Kidney (tissue), 14 donors: Measurements from ENCODE around the gene HOXD9. TPM values are rescaled to one million over a fixed set of nuclear protein-coding genes. Genes with fewer than 3 reads are reported as not detected.
A peak's percentile ranks its signal among the peaks of the same experiment; 100 is the strongest.

Experiments
- DNase-seq, 5 donors: peaks; one replicate each; pipeline ENCODE4 v3.0.0-alpha.2; 2013 to 2020
- FAIRE-seq: peaks from 2 replicates; lab custom pipeline; 2012; peaks lifted over from hg19 to GRCh38; lab: Jason Lieb, UNC
- H3K27ac ChIP-seq, 2 donors: one replicate each; pipeline ENCODE4 v1.7.0; 2013; ENCODE audit warnings: low read depth in 2 of 2, low read length in 2 of 2, inconsistent platforms in 1 of 2
- H3K27me3 ChIP-seq: one replicate; pipeline ENCODE4 v1.7.1; 2013; ENCODE audit warnings: low read length, inconsistent platforms; ENCODE audit not compliant: control insufficient read depth, insufficient read depth
- H3K36me3 ChIP-seq, 3 donors: one replicate each; pipeline versions ENCODE4 v1.7.0 to v1.7.1; 2013; ENCODE audit warnings: low read length in 3 of 3, control low read depth in 1 of 3, inconsistent platforms in 1 of 3; ENCODE audit not compliant: insufficient read depth in 3 of 3, control insufficient read depth in 2 of 3
- H3K4me1 ChIP-seq, 3 donors: one replicate each; pipeline versions ENCODE4 v1.7.0 to v1.7.1; 2013; ENCODE audit warnings: low read length in 3 of 3, inconsistent platforms in 1 of 3, low read depth in 1 of 3; ENCODE audit not compliant: control insufficient read depth in 2 of 3, insufficient read depth in 2 of 3
- H3K4me3 ChIP-seq, 3 donors: one replicate each; pipeline versions ENCODE4 v1.7.0 to v1.8.1; 2013; ENCODE audit warnings: low read length in 3 of 3, control low read depth in 1 of 3, inconsistent platforms in 1 of 3
- H3K9ac ChIP-seq, 3 donors: one replicate each; pipeline versions ENCODE4 v1.7.0 to v1.7.1; 2013; ENCODE audit warnings: low read length in 3 of 3, control low read depth in 1 of 3, inconsistent platforms in 1 of 3
- H3K9me3 ChIP-seq, 3 donors: one replicate each; pipeline versions ENCODE4 v1.7.0 to v1.7.1; 2013; ENCODE audit warnings: low read length in 3 of 3, control low read depth in 1 of 3, inconsistent platforms in 1 of 3; ENCODE audit not compliant: control insufficient read depth in 2 of 3, insufficient read depth in 1 of 3
- intact Hi-C: fragments of 100-400 bp; cut with DNase I; formaldehyde crosslinking; loops from one replicate; pipeline ENCODE4 v1.11.1; 2022
- polyA plus RNA-seq: library from polyadenylated mRNA; stranded (reverse); fragments of 350-450 nt; fragmentation: Illumina TruSeq; extraction: RNeasy Lipid Tissue Mini Kit (QIAGEN cat#74804); gene quantifications from one replicate; pipeline ENCODE4 v1.2.3, GENCODE V29; 2014; ENCODE audit warnings: low read depth, low replicate concordance; ENCODE audit not compliant: insufficient read depth
- total RNA-seq: library from RNA; stranded (reverse); fragmentation: NEBNext Ultra II Directional; extraction: Animal tissue kit (Norgen Biotek cat#: 25700); gene quantifications from one replicate; pipeline ENCODE4 v1.2.1, GENCODE V29; 2021
- TF ChIP-seq, protein P1 (sequence below): IDR thresholded peaks from 3 replicates; pipeline ENCODE4 v1.5.1; 2012; ENCODE audit warnings: mild to moderate bottlenecking, moderate library complexity, borderline replicate concordance; ENCODE audit not compliant: insufficient read depth; ENCODE audit errors: extremely low read depth
- donor health status: control.
- donor health status: control.
- donor health status: control.
- donor health status: control.
- donor health status: control.
- donor health status: DM: yes; HTN: yes; CAD: no.
- donor health status: Normal renal cell carcinoma (clear cell type).

The HOXD9 gene
- total and polyA plus RNA-seq, 2 donors from 2014 or later, result 36.4 to 36.5 TPM

DNA sequence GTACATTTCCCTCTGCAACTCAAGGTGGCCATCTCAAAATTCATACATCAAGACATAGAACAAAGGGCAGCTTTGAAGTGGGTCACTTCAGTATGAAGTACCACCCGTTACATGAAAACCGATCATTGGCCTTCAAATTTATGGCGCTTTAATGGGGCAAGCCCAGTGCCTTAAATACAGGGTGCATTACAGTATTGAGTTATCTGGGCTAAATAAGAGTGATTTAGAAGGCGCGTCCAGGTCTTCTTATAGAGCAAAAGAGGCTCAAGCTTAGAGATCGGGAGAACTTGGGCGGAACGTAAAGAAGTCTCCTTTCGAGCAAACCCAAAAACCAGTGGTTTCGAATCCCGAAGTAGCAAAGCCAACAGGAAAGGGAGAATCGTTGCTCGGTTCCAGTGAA lies 41.7 kb downstream of the HOXD9 start:
- intact Hi-C loops, result no loop called here
- Histone ChIP-seq H3K4me3 (peak overlapping the region in 2 of 3 donors; percentile 31 to 65), H3K36me3 (no peaks in the 10 kb centered on the region), H3K27ac (peak overlapping the region; percentile 90 to 95), H3K9me3 (no peaks in the 10 kb centered on the region), H3K27me3 (no peaks in the 10 kb centered on the region), H3K4me1 (peaks cover 4 to 8% (median 4%) of the 10 kb centered on the region in 3 donors), H3K9ac (peak overlapping the region in 1 of 3 donors; percentile 70)
- peak in 1 of 5 donors; percentile 54 for DNase-seq
- TF ChIP-seq, protein P1, sequence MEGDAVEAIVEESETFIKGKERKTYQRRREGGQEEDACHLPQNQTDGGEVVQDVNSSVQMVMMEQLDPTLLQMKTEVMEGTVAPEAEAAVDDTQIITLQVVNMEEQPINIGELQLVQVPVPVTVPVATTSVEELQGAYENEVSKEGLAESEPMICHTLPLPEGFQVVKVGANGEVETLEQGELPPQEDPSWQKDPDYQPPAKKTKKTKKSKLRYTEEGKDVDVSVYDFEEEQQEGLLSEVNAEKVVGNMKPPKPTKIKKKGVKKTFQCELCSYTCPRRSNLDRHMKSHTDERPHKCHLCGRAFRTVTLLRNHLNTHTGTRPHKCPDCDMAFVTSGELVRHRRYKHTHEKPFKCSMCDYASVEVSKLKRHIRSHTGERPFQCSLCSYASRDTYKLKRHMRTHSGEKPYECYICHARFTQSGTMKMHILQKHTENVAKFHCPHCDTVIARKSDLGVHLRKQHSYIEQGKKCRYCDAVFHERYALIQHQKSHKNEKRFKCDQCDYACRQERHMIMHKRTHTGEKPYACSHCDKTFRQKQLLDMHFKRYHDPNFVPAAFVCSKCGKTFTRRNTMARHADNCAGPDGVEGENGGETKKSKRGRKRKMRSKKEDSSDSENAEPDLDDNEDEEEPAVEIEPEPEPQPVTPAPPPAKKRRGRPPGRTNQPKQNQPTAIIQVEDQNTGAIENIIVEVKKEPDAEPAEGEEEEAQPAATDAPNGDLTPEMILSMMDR, result no peak
- FAIRE-seq, result no peak

DNA sequence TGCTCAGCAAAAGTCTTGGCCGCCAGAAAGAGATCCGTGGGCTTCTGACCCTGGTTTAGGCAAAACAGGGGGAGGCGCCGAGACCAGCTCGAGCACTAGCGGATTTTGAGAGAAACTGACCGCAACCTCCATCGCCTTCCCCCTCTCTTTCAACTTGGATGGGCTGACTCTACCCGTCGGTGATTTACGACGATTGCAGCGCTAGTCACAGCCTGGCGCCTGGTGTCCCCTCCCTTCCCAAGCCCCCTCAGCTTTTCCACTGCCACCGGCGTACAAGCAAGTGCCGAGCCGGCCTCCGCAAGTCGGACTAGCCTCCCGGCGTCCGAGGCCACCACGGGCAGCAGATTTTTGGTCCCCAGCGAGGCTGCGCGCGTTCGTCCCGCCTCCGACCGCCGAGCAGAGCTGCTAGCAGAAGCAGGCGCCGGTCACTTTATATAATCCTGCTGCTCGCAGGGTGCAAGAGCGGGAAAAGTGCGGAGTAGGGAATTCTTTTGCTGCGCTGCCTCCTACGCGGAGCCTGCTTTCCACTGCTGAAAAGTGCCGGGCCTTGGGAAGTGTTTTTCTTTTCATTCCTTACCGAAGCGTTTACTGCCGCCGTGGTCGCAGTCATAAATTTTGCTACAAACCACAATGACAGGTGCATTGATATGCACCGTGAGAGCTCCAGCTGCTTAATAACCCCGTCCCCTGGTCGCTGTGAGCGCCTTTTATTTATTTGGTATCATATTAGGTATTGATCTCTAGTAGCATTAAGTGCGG lies 42.3 kb downstream of the HOXD9 start:
- FAIRE-seq, result no peak

DNA sequence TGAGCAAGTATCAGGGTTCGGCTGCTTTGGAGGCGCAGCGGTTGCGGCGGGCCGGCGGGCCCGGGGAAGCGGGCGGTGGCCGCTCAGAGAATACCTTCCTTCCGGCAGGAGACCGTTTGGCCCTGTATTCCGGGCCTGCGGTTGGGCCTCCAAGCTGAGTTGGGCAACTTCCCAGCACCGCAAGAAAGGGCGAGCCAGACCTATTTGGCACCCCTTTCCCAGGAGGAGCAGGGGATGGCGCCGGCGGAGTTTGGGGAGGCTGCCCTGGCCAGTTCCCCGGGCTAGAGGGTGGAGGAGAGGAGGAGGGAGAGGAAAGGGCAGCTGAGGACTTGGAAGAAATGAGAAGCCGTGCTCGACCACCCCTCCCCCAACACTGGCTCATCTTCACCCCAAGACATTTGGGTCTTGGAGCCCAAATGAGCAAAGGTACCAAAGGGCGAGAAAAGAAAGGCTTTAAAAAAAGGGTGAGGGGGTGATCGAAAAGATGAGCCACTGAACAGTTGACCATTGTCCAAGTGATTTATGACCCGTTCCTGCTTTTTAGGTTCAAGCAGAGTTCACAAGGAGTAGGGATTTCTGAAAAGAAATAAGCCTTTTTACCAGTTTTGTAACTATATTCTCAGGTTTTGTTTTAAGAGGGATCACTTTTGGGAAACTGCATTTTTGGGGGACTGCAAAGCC lies 43.0 kb downstream of the HOXD9 start:
- peak overlapping the region in 2 of 3 donors; percentile 48 to 65 for H3K4me3 ChIP-seq
- FAIRE-seq (no peak), DNase-seq (peak in 4 of 5 donors; percentile 63 to 85 (median 80))
- H3K4me1 ChIP-seq, result peaks cover 4 to 14% (median 7%) of the 10 kb centered on the region in 3 donors
- intact Hi-C loops, result no loop called here
- H3K9ac ChIP-seq, result peak overlapping the region; percentile 1 to 70 (median 26)
- no peaks in the 10 kb centered on the region for H3K9me3 ChIP-seq
- H3K27ac ChIP-seq, result peak overlapping the region; percentile 90 to 95
- no peaks in the 10 kb centered on the region for H3K27me3 ChIP-seq
- TF ChIP-seq, protein P1, result no peak
- no peaks in the 10 kb centered on the region for H3K36me3 ChIP-seq

More for the DNA sequence above, 42.3 kb downstream of the HOXD9 start:
- Histone ChIP-seq H3K27ac (peak overlapping the region; percentile 90 to 95), H3K4me3 (peak overlapping the region; percentile 31 to 65 (median 48)), H3K4me1 (peaks cover 4 to 10% (median 8%) of the 10 kb centered on the region in 3 donors), H3K36me3 (no peaks in the 10 kb centered on the region), H3K9ac (peak overlapping the region in 2 of 3 donors; percentile 1 to 70), H3K9me3 (no peaks in the 10 kb centered on the region), H3K27me3 (no peaks in the 10 kb centered on the region)
- TF ChIP-seq, protein P1, result no peak
- intact Hi-C loops, result no loop called here
- peak; percentile 74 to 94 (median 92) for DNase-seq
